K562 (cell line): ENCODE measurements around the gene FTSJ1. TPM values are rescaled to one million over a fixed set of nuclear protein-coding genes. Genes with fewer than 3 reads are reported as not detected.
A peak's percentile ranks its signal among the peaks of the same experiment; 100 is the strongest.

Source experiments
- BRCA1 ChIP-seq, 2 experiments: fragments of 450-650 bp in 1 of 2; sonication (generic) in 1 of 2; formaldehyde crosslinking in 1 of 2; IDR thresholded peaks; 2 replicates each; pipeline versions ENCODE4 v1.5.0 to v1.6.1; 2017 to 2020; ENCODE audit warnings: mild to moderate bottlenecking in 1 of 2, missing genetic modification reagents in 1 of 2
- CREBBP ChIP-seq: IDR thresholded peaks from one replicate; pipeline ENCODE4 v1.6.1; 2012; ENCODE audit warnings: low read depth, mild to moderate bottlenecking, control low read depth, inconsistent platforms, low read length
- DPF2 ChIP-seq: fragments of 450-650 bp; IDR thresholded peaks from 2 replicates; pipeline ENCODE4 v1.6.1; 2016
- E2F3 ChIP-seq: fragments of 250-450 bp; sonication (Bioruptor Pico); IDR thresholded peaks from 2 replicates; pipeline ENCODE4 v1.4.0; 2020; ENCODE audit warnings: mild to moderate bottlenecking
- HDAC2 ChIP-seq: fragments of 450-650 bp; IDR thresholded peaks from 2 replicates; pipeline ENCODE4 v1.6.1; 2016; ENCODE audit warnings: mild to moderate bottlenecking
- LCOR ChIP-seq: sonication (generic); formaldehyde crosslinking; IDR thresholded peaks from 2 replicates; pipeline ENCODE4 v1.8.0; 2022; ENCODE audit warnings: mild to moderate bottlenecking, missing genetic modification reagents
- LEF1 ChIP-seq: fragments of 450-650 bp; IDR thresholded peaks from 2 replicates; pipeline ENCODE4 v1.6.1; 2016; ENCODE audit warnings: mild to moderate bottlenecking
- POLR2G ChIP-seq: fragments of 200-400 bp; formaldehyde crosslinking; IDR thresholded peaks from 2 replicates; pipeline ENCODE4 v1.6.1; 2017; ENCODE audit warnings: low read depth, mild to moderate bottlenecking, antibody characterized with exemption, low read length, moderate library complexity
- RBM39 ChIP-seq: fragments of 200-400 bp; formaldehyde crosslinking; optimal IDR thresholded peaks from 2 replicates; pipeline ENCODE3; 2018; ENCODE audit warnings: low read depth, low read length
- SMARCA4 ChIP-seq: fragments of 450-650 bp; IDR thresholded peaks from 2 replicates; pipeline ENCODE4 v1.6.1; 2016
- SMARCE1 ChIP-seq: fragments of 450-650 bp; IDR thresholded peaks from 2 replicates; pipeline ENCODE4 v1.7.1; 2016; ENCODE audit warnings: mild to moderate bottlenecking
- STAT5A ChIP-seq: IDR thresholded peaks from 2 replicates; pipeline ENCODE4 v1.6.1; 2012; ENCODE audit warnings: low read length, inconsistent platforms, borderline replicate concordance
- STAT6 ChIP-seq: sonication (generic); formaldehyde crosslinking; IDR thresholded peaks from 2 replicates; pipeline ENCODE4 v1.8.1; 2023; ENCODE audit warnings: mild to moderate bottlenecking, missing genetic modification reagents
- TAF9B ChIP-seq: fragments of 450-650 bp; IDR thresholded peaks from 2 replicates; pipeline ENCODE4 v1.6.1; 2018; ENCODE audit warnings: mild to moderate bottlenecking; ENCODE audit not compliant: partially characterized antibody
- ZNF639 ChIP-seq, 2 experiments: fragments of 200-800 bp in 1 of 2; sonication (Bioruptor generic) in 1 of 2; sonication (generic) in 1 of 2; formaldehyde crosslinking in 1 of 2; IDR thresholded peaks in 1 of 2; conservative IDR thresholded peaks in 1 of 2; 2 replicates each; pipeline versions ENCODE4 v1.5.0 to v1.6.1; 2016 to 2020; ENCODE audit warnings: missing compliant biosample characterization in 1 of 2, missing genetic modification characterization in 1 of 2, missing genetic modification reagents in 1 of 2
- polyA plus RNA-seq, 8 experiments: library from polyadenylated mRNA; depleted of rRNA in 4 of 8; stranded (reverse) in 5 of 8; unstranded in 3 of 8; fragments of >200 nt; fragmentation: Nextera tagmentation in 2 of 8; fragmentation: Illumina TruSeq in 1 of 8; extraction: Ambion mirVana in 2 of 8; extraction: Trizol in 1 of 8; gene quantifications; 2 replicates each; pipeline versions ENCODE4 v1.2.1 to v1.2.3, GENCODE V29; 2011 to 2014; ENCODE audit warnings: inconsistent platforms in 1 of 8, missing spikeins in 1 of 8
- total RNA-seq, 7 experiments: library from RNA; depleted of rRNA in 6 of 7; stranded (reverse); fragments of >200 nt in 6 of 7; fragmentation: Illumina TruSeq in 2 of 7; extraction: Trizol in 2 of 7; gene quantifications; 2 replicates each; pipeline versions ENCODE4 v1.2.1 to v1.2.3, GENCODE V29; 2011 to 2021; ENCODE audit warnings: low replicate concordance in 1 of 7
- TF ChIP-seq, protein P1 (sequence below), 2 experiments: IDR thresholded peaks; 2 replicates each; pipeline ENCODE4 v1.6.1; 2012; ENCODE audit warnings: improper control_type of control experiment in 2 of 2, low read depth in 2 of 2, low read length in 2 of 2, borderline replicate concordance in 1 of 2
- TF ChIP-seq, protein P2 (sequence below), 3 experiments: IDR thresholded peaks in 2 of 3; conservative IDR thresholded peaks in 1 of 3; 2 replicates each; pipeline ENCODE4 v1.5.1; 2011 to 2012; ENCODE audit warnings: low read length in 3 of 3, mild to moderate bottlenecking in 3 of 3, control low read depth in 2 of 3, improper control_type of control experiment in 1 of 3, inconsistent platforms in 1 of 3, low read depth in 1 of 3, mixed read lengths in 1 of 3, moderate library complexity in 1 of 3; ENCODE audit not compliant: insufficient read depth in 2 of 3

Gene FTSJ1
- total and polyA plus RNA-seq, 9 of the 15 experiments (the other 6 are each of a cell fraction or from before 2014, with no cell fraction given): 12.2 to 95.6 (median 71.6) TPM

DNA sequence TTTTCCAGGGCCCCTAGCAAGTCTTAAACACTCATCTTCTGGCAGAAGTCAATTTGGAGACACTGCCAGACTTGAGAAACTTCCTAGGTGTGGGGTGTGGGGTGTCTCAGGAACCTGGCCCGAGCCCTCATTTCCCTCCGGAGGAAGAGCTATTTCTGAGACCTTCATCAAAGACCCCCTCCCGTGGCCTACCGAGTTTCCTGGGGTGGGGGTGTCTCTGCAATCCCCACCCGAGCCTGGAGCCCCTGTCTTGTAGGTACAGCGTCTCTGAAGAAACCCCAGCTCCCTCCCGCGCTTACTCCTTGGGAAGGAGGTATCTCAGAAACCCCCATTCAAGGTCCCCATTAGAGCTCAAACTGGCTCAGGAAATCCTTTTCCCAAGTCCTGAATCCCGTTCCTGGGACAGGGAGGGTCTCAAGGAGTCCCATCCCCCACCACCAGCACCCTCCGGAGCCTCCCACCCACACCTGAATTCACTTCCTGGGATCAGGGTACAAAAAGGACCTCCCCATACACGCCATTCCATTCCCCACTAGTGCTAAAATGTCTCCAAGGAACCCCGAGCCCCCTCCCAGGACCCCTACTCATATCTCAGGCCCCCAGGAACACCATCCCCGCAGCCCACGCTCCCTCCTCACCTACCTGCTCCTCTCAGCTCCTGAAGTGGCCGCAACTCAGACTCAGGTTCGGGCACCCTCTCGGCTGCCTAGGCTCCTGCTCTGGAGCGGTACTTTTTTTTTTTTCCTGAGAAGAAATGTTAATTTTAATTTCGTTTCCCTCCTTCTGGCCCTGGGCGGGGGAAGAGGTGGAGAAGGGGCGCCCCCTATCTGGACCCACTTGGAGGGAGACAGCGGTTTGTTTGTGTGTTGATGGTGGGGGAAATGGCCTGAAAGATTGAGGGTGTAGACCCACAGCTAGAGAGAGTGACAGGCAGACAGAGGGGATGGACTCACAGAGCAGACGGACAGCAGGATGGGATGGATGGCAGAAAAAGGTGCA, 7.0 kb upstream of the FTSJ1 start (continued):
- no peak for TF ChIP-seq STAT6 (CRISPR knock-in tag)
- TF ChIP-seq, protein P1, sequence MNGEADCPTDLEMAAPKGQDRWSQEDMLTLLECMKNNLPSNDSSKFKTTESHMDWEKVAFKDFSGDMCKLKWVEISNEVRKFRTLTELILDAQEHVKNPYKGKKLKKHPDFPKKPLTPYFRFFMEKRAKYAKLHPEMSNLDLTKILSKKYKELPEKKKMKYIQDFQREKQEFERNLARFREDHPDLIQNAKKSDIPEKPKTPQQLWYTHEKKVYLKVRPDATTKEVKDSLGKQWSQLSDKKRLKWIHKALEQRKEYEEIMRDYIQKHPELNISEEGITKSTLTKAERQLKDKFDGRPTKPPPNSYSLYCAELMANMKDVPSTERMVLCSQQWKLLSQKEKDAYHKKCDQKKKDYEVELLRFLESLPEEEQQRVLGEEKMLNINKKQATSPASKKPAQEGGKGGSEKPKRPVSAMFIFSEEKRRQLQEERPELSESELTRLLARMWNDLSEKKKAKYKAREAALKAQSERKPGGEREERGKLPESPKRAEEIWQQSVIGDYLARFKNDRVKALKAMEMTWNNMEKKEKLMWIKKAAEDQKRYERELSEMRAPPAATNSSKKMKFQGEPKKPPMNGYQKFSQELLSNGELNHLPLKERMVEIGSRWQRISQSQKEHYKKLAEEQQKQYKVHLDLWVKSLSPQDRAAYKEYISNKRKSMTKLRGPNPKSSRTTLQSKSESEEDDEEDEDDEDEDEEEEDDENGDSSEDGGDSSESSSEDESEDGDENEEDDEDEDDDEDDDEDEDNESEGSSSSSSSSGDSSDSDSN (IDR thresholded peaks at IDR 0.05; ENCODE audit: borderline replicate concordance in 1 of 2, low read depth in 2 of 2, low read length in 2 of 2): 0 out of 4 replicates have a peak, but pooled peaks of 1 of the 2 experiments have one; percentile 18
- no peak for TF ChIP-seq ZNF639 (CRISPR knock-in tag; conservative IDR thresholded peaks at IDR 0.05 in 1 of 2, IDR thresholded peaks at IDR 0.05 in 1 of 2)
- TF ChIP-seq, protein P2, sequence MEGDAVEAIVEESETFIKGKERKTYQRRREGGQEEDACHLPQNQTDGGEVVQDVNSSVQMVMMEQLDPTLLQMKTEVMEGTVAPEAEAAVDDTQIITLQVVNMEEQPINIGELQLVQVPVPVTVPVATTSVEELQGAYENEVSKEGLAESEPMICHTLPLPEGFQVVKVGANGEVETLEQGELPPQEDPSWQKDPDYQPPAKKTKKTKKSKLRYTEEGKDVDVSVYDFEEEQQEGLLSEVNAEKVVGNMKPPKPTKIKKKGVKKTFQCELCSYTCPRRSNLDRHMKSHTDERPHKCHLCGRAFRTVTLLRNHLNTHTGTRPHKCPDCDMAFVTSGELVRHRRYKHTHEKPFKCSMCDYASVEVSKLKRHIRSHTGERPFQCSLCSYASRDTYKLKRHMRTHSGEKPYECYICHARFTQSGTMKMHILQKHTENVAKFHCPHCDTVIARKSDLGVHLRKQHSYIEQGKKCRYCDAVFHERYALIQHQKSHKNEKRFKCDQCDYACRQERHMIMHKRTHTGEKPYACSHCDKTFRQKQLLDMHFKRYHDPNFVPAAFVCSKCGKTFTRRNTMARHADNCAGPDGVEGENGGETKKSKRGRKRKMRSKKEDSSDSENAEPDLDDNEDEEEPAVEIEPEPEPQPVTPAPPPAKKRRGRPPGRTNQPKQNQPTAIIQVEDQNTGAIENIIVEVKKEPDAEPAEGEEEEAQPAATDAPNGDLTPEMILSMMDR (IDR thresholded peaks at IDR 0.05 in 2 of 3, conservative IDR thresholded peaks at IDR 0.05 in 1 of 3; ENCODE audit: insufficient read depth in 2 of 3, low read depth in 1 of 3, low read length in 3 of 3): peak; percentile 48 to 68 (median 68)
- TF ChIP-seq STAT5A: no peak
- peak; percentile 58; the same call in 1 of the 2 replicates for TF ChIP-seq SMARCA4
- peak; percentile 46; the same call in 1 of the 2 replicates for TF ChIP-seq SMARCE1
- no peak for TF ChIP-seq E2F3 (CRISPR knock-in tag)
- peak; percentile 25 for TF ChIP-seq TAF9B
- no peak for TF ChIP-seq LCOR
- TF ChIP-seq CREBBP: no peak
- peak; percentile 50 for TF ChIP-seq POLR2G
- TF ChIP-seq DPF2: 0 out of 2 replicates have a peak, but pooled peaks have one; percentile 36
- TF ChIP-seq BRCA1 (IDR thresholded peaks at IDR 0.05): no peak
- TF ChIP-seq BRCA1 (CRISPR knock-in tag; IDR thresholded peaks at IDR 0.05): no peak
- no peak for TF ChIP-seq LEF1
- no peak for TF ChIP-seq RBM39
- TF ChIP-seq HDAC2: 0 out of 2 replicates have a peak, but pooled peaks have one; percentile 20
